DLD1 (cell line): ENCODE data around the gene EIF2AK3.
"Not testable (repeated sequence)": the region's sequence is repeated elsewhere in the genome, so short reads cannot be mapped to it uniquely, and the experiment has no call there.

Experiments
- in situ Hi-C: cut with HindIII; loops from 2 replicates; pipeline ENCODE4 v1.10.0; 2017; ENCODE audit warnings: low sequenced_read_pairs

Gene EIF2AK3

GRCh38 chr2:88549616-88550292 is 77.5 kb downstream of the EIF2AK3 start:
- in situ Hi-C loops: no loop called here

- in situ Hi-C loops: not testable (repeated sequence)
Measured at GRCh38 chr2:88546291-88546690, 81.0 kb downstream of the EIF2AK3 start.

- in situ Hi-C loops: no loop called here
Measured at GRCh38 chr2:88545118-88545517, 82.1 kb downstream of the EIF2AK3 start.

GRCh38 chr2:88543541-88544057 is 83.7 kb downstream of the EIF2AK3 start:
- in situ Hi-C loops: no loop called here

GRCh38 chr2:88542668-88543067 is 84.6 kb downstream of the EIF2AK3 start:
- in situ Hi-C loops: no loop called here

GRCh38 chr2:88540346-88540745 is 86.9 kb downstream of the EIF2AK3 start:
- in situ Hi-C loops: no loop called here

GRCh38 chr2:88538362-88538917 is 88.8 kb downstream of the EIF2AK3 start:
- in situ Hi-C loops: no loop called here

- in situ Hi-C loops: no loop called here
Measured at GRCh38 chr2:88537640-88538039, 89.6 kb downstream of the EIF2AK3 start.

- in situ Hi-C loops: no loop called here
Measured at GRCh38 chr2:88530081-88530480, 97.2 kb downstream of the EIF2AK3 start.

- in situ Hi-C loops: no loop called here
Measured at GRCh38 chr2:88521445-88522073, 105.7 kb downstream of the EIF2AK3 start.

GRCh38 chr2:88517759-88518201 is 109.5 kb downstream of the EIF2AK3 start:
- in situ Hi-C loops: no loop called here
